Glomerular endothelial cell (primary cell): ENCODE measurements around the gene FADD. TPM values are rescaled to one million over a fixed set of nuclear protein-coding genes. Genes with fewer than 3 reads are reported as not detected.
"Not testable (repeated sequence)": the region's sequence is repeated elsewhere in the genome, so short reads cannot be mapped to it uniquely, and the experiment has no call there.

ENCODE experiments used
- DNase-seq: peaks from one replicate; pipeline ENCODE4 v3.0.0-alpha.2; 2011; ENCODE audit warnings: low read depth, low spot score; ENCODE audit errors: extremely low read depth
- total RNA-seq: library from RNA; depleted of rRNA; stranded (reverse); fragments of >200 nt; gene quantifications from 2 replicates; pipeline ENCODE4 v1.2.3, GENCODE V29; 2015

FADD gene
- total RNA-seq, 1 donor from 2014 or later = 38.8 TPM

DNA sequence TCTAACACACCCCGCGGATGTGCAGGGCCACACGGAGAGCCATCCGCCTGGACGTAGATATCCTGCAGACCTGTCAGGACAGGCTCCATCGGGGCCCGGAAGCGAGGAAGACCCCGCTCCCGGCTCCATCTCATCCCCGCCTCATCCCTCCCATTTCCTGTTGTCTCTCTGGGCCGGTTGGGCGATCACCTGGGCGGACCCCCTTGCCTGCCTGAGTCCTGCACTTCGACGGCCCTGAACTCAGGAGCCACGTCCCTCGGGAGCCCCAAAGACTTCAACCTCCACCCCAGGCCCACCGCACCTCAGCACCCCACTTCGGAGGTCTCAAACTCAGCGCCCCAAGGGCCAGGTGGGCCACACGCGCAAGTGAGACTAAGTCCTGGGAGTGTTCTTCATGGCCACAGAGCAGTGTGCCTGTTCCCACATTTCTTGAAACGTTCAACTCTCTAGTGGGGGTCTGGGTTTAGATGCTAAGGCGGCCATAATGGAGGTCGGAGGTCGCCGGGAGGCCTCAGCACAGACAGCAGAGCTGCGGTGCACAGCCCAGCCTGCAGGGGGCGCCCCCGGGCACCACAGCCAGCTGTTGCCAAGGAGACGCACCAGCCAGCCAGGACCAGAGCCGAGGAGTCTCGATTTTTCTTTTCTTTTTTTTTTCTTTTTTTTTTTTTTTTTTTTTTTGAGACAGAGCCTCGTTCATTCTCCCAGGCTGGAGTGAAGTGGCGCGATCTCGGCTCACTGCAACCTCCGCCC, 26.0 kb upstream of the FADD start:
- no peak for DNase-seq

DNA sequence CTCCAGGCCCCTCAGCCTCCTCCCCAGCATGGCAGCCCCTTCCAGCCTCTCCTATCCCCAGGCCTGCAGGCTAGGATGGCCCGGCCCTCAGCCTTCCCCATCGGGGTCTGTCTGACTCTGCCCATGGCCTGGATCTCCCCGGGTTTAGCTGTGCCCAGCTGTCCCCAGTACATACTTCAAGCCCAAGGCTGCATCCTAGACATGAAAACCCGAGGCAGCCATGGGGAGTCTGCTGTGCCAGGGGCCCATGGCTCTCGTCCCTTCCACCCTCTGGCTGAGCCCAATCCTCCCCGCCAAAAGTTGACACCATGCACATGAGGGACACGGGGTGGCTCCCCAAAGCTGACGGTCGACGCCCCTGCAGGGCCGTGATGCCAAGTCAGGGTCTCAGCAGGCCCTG, 22.2 kb upstream of the FADD start:
- DNase-seq = no peak

DNA sequence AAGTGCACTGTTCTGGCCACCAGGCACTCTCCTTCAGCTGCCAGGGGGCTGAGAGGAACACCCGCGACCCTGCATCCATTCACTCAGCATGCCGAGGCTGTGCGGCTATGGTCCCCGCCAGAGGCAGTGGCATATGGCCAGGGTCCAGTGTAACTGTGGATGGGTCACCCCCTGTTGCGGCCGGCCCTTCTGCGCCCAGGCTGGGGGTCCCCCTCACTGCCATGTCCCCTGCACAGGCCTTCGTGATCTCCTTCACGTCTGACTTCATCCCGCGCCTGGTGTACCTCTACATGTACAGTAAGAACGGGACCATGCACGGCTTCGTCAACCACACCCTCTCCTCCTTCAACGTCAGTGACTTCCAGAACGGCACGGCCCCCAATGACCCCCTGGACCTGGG, 20.8 kb upstream of the FADD start:
- no peak for DNase-seq

GRCh38 chr11:70183032-70183431, 20.1 kb upstream of the FADD start:
- no peak for DNase-seq

- no peak for DNase-seq
Measured at GRCh38 chr11:70183483-70184176, 19.5 kb upstream of the FADD start.

DNA sequence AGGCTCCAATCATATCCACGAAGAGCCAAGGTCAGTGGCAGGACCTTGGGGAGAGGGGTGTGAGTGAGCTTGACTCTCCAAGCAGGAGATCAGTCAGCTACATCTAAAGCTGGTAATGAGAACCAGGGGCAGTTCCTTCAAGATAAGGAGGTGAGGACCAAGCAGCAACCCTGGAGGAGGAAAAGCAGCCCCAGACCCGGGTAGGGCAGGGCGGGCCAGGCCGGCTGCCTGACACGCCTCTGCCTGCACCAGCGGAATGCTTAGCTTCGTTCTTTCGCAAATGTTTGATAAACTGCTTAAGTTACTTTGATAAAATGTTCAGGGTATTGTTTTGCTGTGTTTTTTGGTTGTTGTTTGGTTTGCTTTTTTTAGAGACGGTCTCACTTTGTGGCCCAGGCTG, 18.7 kb upstream of the FADD start:
- DNase-seq = no peak

- no peak for DNase-seq
Measured at GRCh38 chr11:70185348-70186055, 17.6 kb upstream of the FADD start.

- no peak for DNase-seq
Measured at GRCh38 chr11:70186420-70186819, 16.7 kb upstream of the FADD start.

- no peak for DNase-seq
Measured at GRCh38 chr11:70186936-70187335, 16.2 kb upstream of the FADD start.

GRCh38 chr11:70187771-70188170, 15.3 kb upstream of the FADD start:
- no peak for DNase-seq

- no peak for DNase-seq
Measured at GRCh38 chr11:70189622-70190021, 13.5 kb upstream of the FADD start.

DNA sequence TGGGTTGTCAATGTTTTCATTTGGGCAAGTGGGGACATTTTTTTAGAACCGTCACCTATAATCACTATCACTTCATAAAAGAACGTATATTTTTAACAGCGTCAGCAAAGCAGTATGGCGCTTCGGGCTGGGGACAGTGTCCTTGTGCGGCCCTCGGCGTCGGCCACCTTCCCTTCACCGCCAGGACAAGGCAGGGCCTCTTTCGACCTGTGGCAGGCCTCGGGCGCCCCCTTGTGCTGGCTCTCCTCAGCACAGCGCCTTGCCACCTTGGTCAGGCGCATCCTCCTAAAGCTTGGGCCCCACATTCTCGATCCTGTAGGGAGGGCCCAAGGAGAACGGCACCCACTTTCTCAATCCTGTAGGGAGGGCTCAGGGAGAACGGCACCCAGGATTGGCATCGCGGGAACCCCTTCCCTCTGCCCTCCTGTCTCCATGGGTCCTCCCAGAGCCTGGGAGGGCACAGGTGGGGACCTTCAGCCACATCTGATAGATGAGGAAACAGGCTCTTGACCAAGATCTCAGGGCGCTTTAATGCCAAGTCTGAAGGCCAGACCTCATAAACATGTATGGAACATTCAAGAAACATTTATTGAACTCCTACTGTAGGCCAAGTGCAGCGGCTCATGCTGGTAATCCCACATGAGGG, 11.5 kb upstream of the FADD start:
- no peak for DNase-seq

DNA sequence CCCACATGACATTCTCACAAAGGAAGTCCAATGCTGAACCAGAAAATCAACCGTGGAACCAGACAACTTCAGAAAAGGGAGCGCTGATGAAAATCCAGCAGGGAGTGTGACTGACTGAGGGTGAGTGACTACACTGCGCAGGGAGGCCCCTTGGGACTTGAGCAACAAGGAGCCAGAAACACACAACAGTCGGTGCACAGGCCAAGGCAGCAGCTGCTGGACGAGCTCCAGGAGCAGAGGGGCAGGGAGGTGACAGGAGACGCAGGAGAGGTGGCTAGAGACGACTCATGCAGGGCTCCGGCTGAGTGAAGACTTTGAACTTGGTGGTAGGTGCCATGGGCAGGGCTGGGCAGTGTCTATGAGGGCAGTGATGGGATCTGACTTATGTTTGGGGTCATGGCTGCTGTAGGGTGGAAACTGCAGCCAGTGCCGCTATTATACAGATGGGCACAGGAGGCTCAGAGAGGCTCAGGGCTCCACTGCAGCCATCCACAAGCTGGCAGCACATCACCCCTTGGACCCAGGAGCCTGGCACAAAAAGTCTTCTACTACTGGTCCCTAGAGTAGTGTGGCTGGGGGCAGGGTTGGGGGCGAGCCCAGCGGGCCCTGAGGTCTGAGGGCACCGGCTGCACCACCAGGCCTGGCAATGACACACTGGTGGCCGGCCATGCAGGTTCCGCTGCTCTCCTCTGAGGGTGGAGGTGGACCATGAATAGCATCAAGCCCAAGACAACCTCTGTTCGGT, 10.3 kb upstream of the FADD start:
- no peak for DNase-seq

GRCh38 chr11:70193411-70194292, 9.4 kb upstream of the FADD start:
- no peak for DNase-seq

DNA sequence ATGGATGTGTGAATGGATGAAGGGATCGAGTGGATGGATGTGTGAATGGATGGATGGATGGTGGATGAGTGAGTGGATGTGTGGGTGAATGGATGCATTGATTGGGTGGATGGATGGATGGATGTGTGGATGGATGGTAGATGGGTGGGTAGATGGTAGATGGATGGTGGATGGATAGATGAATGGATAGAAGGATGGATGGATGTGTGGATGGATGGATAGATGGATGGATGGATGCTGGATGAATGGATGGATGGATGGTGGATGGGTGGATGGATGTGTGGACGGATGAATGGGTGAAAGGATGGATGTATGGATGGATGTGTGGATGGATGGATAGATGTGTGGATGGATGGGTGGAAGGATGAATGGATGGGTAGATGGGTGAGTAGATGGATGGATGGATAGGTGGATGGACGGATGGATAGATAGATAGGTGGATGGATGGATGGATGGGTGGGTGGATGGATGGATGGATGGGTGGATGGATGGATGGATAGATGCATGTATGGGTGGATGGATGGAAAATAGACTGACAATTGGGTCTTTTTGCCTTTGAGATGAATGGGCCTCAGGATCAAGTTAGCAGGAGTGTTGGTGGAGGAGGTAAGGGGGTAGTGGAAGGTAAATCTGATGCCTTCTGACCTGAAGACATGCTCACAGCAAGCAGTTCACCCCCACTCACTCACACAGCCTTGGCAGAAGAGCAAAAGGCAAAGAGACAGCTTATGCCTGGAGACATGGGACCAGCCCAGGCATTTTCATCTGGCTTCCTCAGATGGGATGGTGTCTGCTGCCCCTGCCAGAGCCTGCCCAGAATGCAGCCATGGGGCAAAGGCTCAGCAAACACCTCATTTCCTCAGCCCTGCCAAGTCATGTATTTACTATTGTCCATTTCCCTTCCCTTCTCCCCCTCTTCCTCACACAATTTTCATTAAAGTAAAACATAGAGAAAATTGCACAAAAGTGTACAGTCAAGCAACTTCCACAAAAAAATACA, 8.0 kb upstream of the FADD start:
- DNase-seq = no peak

DNA sequence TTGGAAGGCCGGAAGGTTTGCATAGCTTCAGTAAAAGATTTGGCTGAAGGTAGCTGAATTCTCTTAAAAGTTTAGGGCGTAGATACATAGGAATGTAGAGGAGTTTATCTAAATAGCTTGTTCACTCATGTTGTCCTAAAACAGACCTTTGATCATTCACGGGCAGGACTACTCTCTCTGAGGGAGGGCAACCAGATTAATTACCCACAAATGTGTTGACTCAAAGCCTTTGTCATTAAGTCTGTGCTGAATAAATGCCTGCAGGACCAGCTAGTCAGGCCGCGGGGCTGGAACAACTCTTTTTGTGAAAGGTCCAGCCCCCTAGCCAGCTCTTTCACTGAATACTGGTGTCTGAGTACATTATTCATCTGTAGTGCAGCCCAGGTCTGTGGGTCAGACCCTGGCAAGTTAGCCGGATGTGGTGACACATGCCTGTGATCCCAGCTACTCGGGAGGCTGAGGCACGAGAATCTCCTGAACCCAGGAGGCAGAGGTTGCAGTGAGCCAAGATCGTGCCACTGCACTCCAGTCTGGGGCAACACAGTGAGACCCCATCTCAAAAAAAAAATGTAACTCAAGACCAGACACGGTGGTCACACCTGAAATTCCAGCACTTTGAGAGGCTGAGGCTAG, 2.8 kb upstream of the FADD start:
- DNase-seq = no peak

GRCh38 chr11:70201047-70201446, 2.0 kb upstream of the FADD start:
- DNase-seq = not testable (repeated sequence)
